Type B pancreatic cell (in vitro differentiated cells): Measurements from ENCODE around the gene SASS6. TPM values are rescaled to one million over a fixed set of nuclear protein-coding genes. Genes with fewer than 3 reads are reported as not detected.

ENCODE experiments used
- DNase-seq: peaks from one replicate; pipeline ENCODE4 v3.0.0; 2021; ENCODE audit warnings: mixed read lengths; ENCODE audit not compliant: unreplicated experiment; ENCODE audit errors: extremely low spot score
- H3K27ac Mint-ChIP-seq: 2 replicates; pipeline ENCODE4 v1.8.0; 2021; ENCODE audit warnings: mild to moderate bottlenecking, mixed read lengths
- H3K27me3 Mint-ChIP-seq: 2 replicates; pipeline ENCODE4 v1.8.0; 2021; ENCODE audit warnings: mixed read lengths
- H3K36me3 Mint-ChIP-seq: 2 replicates; pipeline ENCODE4 v1.8.0; 2021; ENCODE audit warnings: mixed read lengths
- H3K4me1 Mint-ChIP-seq: one replicate; pipeline ENCODE4 v1.8.0; 2021; ENCODE audit warnings: mixed read lengths; ENCODE audit not compliant: unreplicated experiment
- H3K4me3 Mint-ChIP-seq: 2 replicates; pipeline ENCODE4 v1.8.0; 2021; ENCODE audit warnings: mild to moderate bottlenecking, mixed read lengths
- H3K9me3 Mint-ChIP-seq: 2 replicates; pipeline ENCODE4 v1.8.0; 2021; ENCODE audit warnings: mixed read lengths
- CTCF ChIP-seq: fragments of 200-600 bp; sonication (generic); conservative IDR thresholded peaks from 2 replicates; pipeline ENCODE4 v1.5.0; 2021; ENCODE audit warnings: antibody characterized with exemption, mild to moderate bottlenecking
- total RNA-seq: library from RNA; stranded (reverse); gene quantifications from 2 replicates; pipeline ENCODE4 v1.2.1, GENCODE V29; 2021; ENCODE audit warnings: low replicate concordance

The SASS6 gene
- total RNA-seq, 1 donor from 2014 or later, result 9.2 TPM

GRCh38 chr1:100087396-100087795 is 45.3 kb downstream of the SASS6 start:
- H3K9me3 Mint-ChIP-seq, result no peaks in the 10 kb centered on the region
- no peaks in the 10 kb centered on the region for H3K4me1 Mint-ChIP-seq
- no peak overlapping the region for H3K4me3 Mint-ChIP-seq
- peaks cover 14% of the 10 kb centered on the region for H3K36me3 Mint-ChIP-seq
- TF ChIP-seq CTCF, result no peak
- DNase-seq, result no peak
- no peak overlapping the region for H3K27ac Mint-ChIP-seq
- H3K27me3 Mint-ChIP-seq, result no peaks in the 10 kb centered on the region

- H3K27me3 Mint-ChIP-seq, result no peaks in the 10 kb centered on the region
- no peaks in the 10 kb centered on the region for H3K9me3 Mint-ChIP-seq
- H3K4me3 Mint-ChIP-seq, result no peak overlapping the region
- no peaks in the 10 kb centered on the region for H3K4me1 Mint-ChIP-seq
- H3K36me3 Mint-ChIP-seq, result peaks cover 9% of the 10 kb centered on the region
- no peak for TF ChIP-seq CTCF
- H3K27ac Mint-ChIP-seq, result no peak overlapping the region
- DNase-seq, result no peak
Measured at GRCh38 chr1:100080331-100080730, 52.4 kb downstream of the SASS6 start.

- no peak overlapping the region for H3K27ac Mint-ChIP-seq
Measured at GRCh38 chr1:100077531-100077930, 55.2 kb downstream of the SASS6 start.

GRCh38 chr1:100076744-100077143 is 56.0 kb downstream of the SASS6 start:
- no peak for TF ChIP-seq CTCF
- no peak overlapping the region for H3K4me3 Mint-ChIP-seq
- DNase-seq, result no peak
- no peaks in the 10 kb centered on the region for H3K4me1 Mint-ChIP-seq
- no peak overlapping the region for H3K27ac Mint-ChIP-seq
- no peaks in the 10 kb centered on the region for H3K9me3 Mint-ChIP-seq
- peaks cover 24% of the 10 kb centered on the region for H3K36me3 Mint-ChIP-seq
- no peaks in the 10 kb centered on the region for H3K27me3 Mint-ChIP-seq

More at GRCh38 chr1:100077531-100077930, 55.2 kb downstream of the SASS6 start:
- no peak for DNase-seq
- H3K9me3 Mint-ChIP-seq, result no peaks in the 10 kb centered on the region
- TF ChIP-seq CTCF, result no peak
- H3K27me3 Mint-ChIP-seq, result no peaks in the 10 kb centered on the region
- H3K4me1 Mint-ChIP-seq, result no peaks in the 10 kb centered on the region
- no peak overlapping the region for H3K4me3 Mint-ChIP-seq
- peaks cover 19% of the 10 kb centered on the region for H3K36me3 Mint-ChIP-seq

GRCh38 chr1:100076319-100076718 is 56.4 kb downstream of the SASS6 start:
- no peak overlapping the region for H3K4me3 Mint-ChIP-seq
- no peaks in the 10 kb centered on the region for H3K27me3 Mint-ChIP-seq
- no peak for TF ChIP-seq CTCF
- H3K36me3 Mint-ChIP-seq, result peaks cover 28% of the 10 kb centered on the region
- no peak overlapping the region for H3K27ac Mint-ChIP-seq
- H3K9me3 Mint-ChIP-seq, result no peaks in the 10 kb centered on the region
- no peaks in the 10 kb centered on the region for H3K4me1 Mint-ChIP-seq
- no peak for DNase-seq

GRCh38 chr1:100075773-100076172 is 57.0 kb downstream of the SASS6 start:
- Mint-ChIP-seq H3K27ac (no peak overlapping the region), H3K9me3 (no peaks in the 10 kb centered on the region), H3K36me3 (peaks cover 30% of the 10 kb centered on the region), H3K4me1 (no peaks in the 10 kb centered on the region), H3K4me3 (no peak overlapping the region), H3K27me3 (no peaks in the 10 kb centered on the region)
- no peak for TF ChIP-seq CTCF
- no peak for DNase-seq
